SK-N-SH treated with all-trans-retinoic acid at 6 μM for 48 hours (cell line): ENCODE data around the gene LSAMP.

Source experiments
- SNAI2 ChIP-seq: fragments of 250-450 bp; sonication (Bioruptor Pico); IDR thresholded peaks from 2 replicates; pipeline ENCODE4 v1.5.0; 2020; ENCODE audit warnings: mild to moderate bottlenecking, moderate library complexity
- ZNF70 ChIP-seq: fragments of 450-650 bp; formaldehyde crosslinking; IDR thresholded peaks from 2 replicates; pipeline ENCODE4 v1.5.0; 2020; ENCODE audit warnings: mild to moderate bottlenecking, moderate library complexity

GRCh38 chr3:115918900-115919299 is 526.4 kb downstream of the LSAMP start:
- no peak for TF ChIP-seq SNAI2 (CRISPR knock-in tag)
- no peak for TF ChIP-seq ZNF70 (CRISPR knock-in tag)
